ENCODE results near the gene ANKRD33B.
"Not testable (repeated sequence)": the region's sequence is repeated elsewhere in the genome, so short reads cannot be mapped to it uniquely, and the experiment has no call there.

ANKRD33B gene

GRCh38 chr5:10559871-10560270 lies 4.0 kb upstream of the ANKRD33B start:
- Histone ChIP-seq H3K27me3 (ENCODE audit: control insufficient read depth in 1 of 2, insufficient read depth in 2 of 2, low read length in 2 of 2) (peaks cover 11 to 21% of the 10 kb centered on the region in 2 donors), H3K36me3 (ENCODE audit: control insufficient read depth in 2 of 2, insufficient read depth in 2 of 2, low read length in 2 of 2) (no peaks in the 10 kb centered on the region), H3K9me3 (ENCODE audit: control insufficient read depth in 2 of 2, low read length in 2 of 2) (no peaks in the 10 kb centered on the region), H3K27ac (ENCODE audit: low read length) (no peak overlapping the region), H3K9ac (ENCODE audit: low read length in 2 of 2) (no peak overlapping the region), H3K4me3 (ENCODE audit: low read length in 2 of 2) (no peak overlapping the region), H3K4me1 (ENCODE audit: control insufficient read depth, insufficient read depth, low read length) (peaks cover 15% of the 10 kb centered on the region)

- peaks cover 12 to 26% of the 10 kb centered on the region in 2 donors for H3K27me3 ChIP-seq (ENCODE audit: control insufficient read depth in 1 of 2, insufficient read depth in 2 of 2, low read length in 2 of 2)
- no peaks in the 10 kb centered on the region for H3K9me3 ChIP-seq (ENCODE audit: control insufficient read depth in 2 of 2, low read length in 2 of 2)
- H3K4me3 ChIP-seq (ENCODE audit: low read length in 2 of 2): no peak overlapping the region
- peak overlapping the region in 1 of 2 donors; percentile 22 for H3K9ac ChIP-seq (ENCODE audit: low read length in 2 of 2)
- H3K36me3 ChIP-seq (ENCODE audit: control insufficient read depth in 2 of 2, insufficient read depth in 2 of 2, low read length in 2 of 2): no peaks in the 10 kb centered on the region
- H3K4me1 ChIP-seq (ENCODE audit: control insufficient read depth, insufficient read depth, low read length): peaks cover 31% of the 10 kb centered on the region
- H3K27ac ChIP-seq (ENCODE audit: low read length): no peak overlapping the region
Measured at GRCh38 chr5:10562201-10563109, 1.4 kb upstream of the ANKRD33B start.

- Histone ChIP-seq H3K9ac (ENCODE audit: low read length in 2 of 2) (peak overlapping the region in 1 of 2 donors; percentile 28), H3K4me1 (ENCODE audit: control insufficient read depth, insufficient read depth, low read length) (peaks cover 31% of the 10 kb centered on the region)
Measured at GRCh38 chr5:10563110-10563944, 543 bp upstream of the ANKRD33B start.

GRCh38 chr5:10564838-10565784 lies 1.2 kb downstream of the ANKRD33B start:
- Histone ChIP-seq H3K4me1 (ENCODE audit: control insufficient read depth, insufficient read depth, low read length) (peaks cover 31% of the 10 kb centered on the region), H3K4me3 (ENCODE audit: low read length in 2 of 2) (peak overlapping the region; percentile 63 to 71), H3K36me3 (ENCODE audit: control insufficient read depth in 2 of 2, insufficient read depth in 2 of 2, low read length in 2 of 2) (no peaks in the 10 kb centered on the region), H3K27me3 (ENCODE audit: control insufficient read depth in 1 of 2, insufficient read depth in 2 of 2, low read length in 2 of 2) (peaks cover 12 to 24% of the 10 kb centered on the region in 2 donors), H3K9ac (ENCODE audit: low read length in 2 of 2) (peak overlapping the region in 1 of 2 donors; percentile 38), H3K9me3 (ENCODE audit: control insufficient read depth in 2 of 2, low read length in 2 of 2) (no peaks in the 10 kb centered on the region), H3K27ac (ENCODE audit: low read length) (no peak overlapping the region)

More at GRCh38 chr5:10563110-10563944, 543 bp upstream of the ANKRD33B start:
- Histone ChIP-seq H3K4me3 (ENCODE audit: low read length in 2 of 2) (peak overlapping the region; percentile 60 to 71), H3K36me3 (ENCODE audit: control insufficient read depth in 2 of 2, insufficient read depth in 2 of 2, low read length in 2 of 2) (no peaks in the 10 kb centered on the region), H3K27me3 (ENCODE audit: control insufficient read depth in 1 of 2, insufficient read depth in 2 of 2, low read length in 2 of 2) (peaks cover 12 to 26% of the 10 kb centered on the region in 2 donors), H3K9me3 (ENCODE audit: control insufficient read depth in 2 of 2, low read length in 2 of 2) (no peaks in the 10 kb centered on the region), H3K27ac (ENCODE audit: low read length) (no peak overlapping the region)

GRCh38 chr5:10565785-10566542 lies 2.1 kb downstream of the ANKRD33B start:
- H3K4me1 ChIP-seq (ENCODE audit: control insufficient read depth, insufficient read depth, low read length): peaks cover 31% of the 10 kb centered on the region
- no peak overlapping the region for H3K9ac ChIP-seq (ENCODE audit: low read length in 2 of 2)
- no peaks in the 10 kb centered on the region for H3K9me3 ChIP-seq (ENCODE audit: control insufficient read depth in 2 of 2, low read length in 2 of 2)
- H3K4me3 ChIP-seq (ENCODE audit: low read length in 2 of 2): peak overlapping the region in 1 of 2 donors; percentile 71
- H3K27ac ChIP-seq (ENCODE audit: low read length): no peak overlapping the region
- peaks cover 12 to 24% of the 10 kb centered on the region in 2 donors for H3K27me3 ChIP-seq (ENCODE audit: control insufficient read depth in 1 of 2, insufficient read depth in 2 of 2, low read length in 2 of 2)
- no peaks in the 10 kb centered on the region for H3K36me3 ChIP-seq (ENCODE audit: control insufficient read depth in 2 of 2, insufficient read depth in 2 of 2, low read length in 2 of 2)

GRCh38 chr5:10566543-10567068 lies 2.7 kb downstream of the ANKRD33B start:
- no peak overlapping the region for H3K9ac ChIP-seq (ENCODE audit: low read length in 2 of 2)
- peaks cover 12 to 24% of the 10 kb centered on the region in 2 donors for H3K27me3 ChIP-seq (ENCODE audit: control insufficient read depth in 1 of 2, insufficient read depth in 2 of 2, low read length in 2 of 2)
- H3K4me1 ChIP-seq (ENCODE audit: control insufficient read depth, insufficient read depth, low read length): peaks cover 31% of the 10 kb centered on the region
- H3K36me3 ChIP-seq (ENCODE audit: control insufficient read depth in 2 of 2, insufficient read depth in 2 of 2, low read length in 2 of 2): no peaks in the 10 kb centered on the region
- no peak overlapping the region for H3K27ac ChIP-seq (ENCODE audit: low read length)
- H3K4me3 ChIP-seq (ENCODE audit: low read length in 2 of 2): peak overlapping the region in 1 of 2 donors; percentile 8
- no peaks in the 10 kb centered on the region for H3K9me3 ChIP-seq (ENCODE audit: control insufficient read depth in 2 of 2, low read length in 2 of 2)

GRCh38 chr5:10567121-10567591 lies 3.3 kb downstream of the ANKRD33B start:
- peak overlapping the region in 1 of 2 donors; percentile 8 for H3K4me3 ChIP-seq (ENCODE audit: low read length in 2 of 2)
- no peaks in the 10 kb centered on the region for H3K9me3 ChIP-seq (ENCODE audit: control insufficient read depth in 2 of 2, low read length in 2 of 2)
- H3K27ac ChIP-seq (ENCODE audit: low read length): no peak overlapping the region
- H3K27me3 ChIP-seq (ENCODE audit: control insufficient read depth in 1 of 2, insufficient read depth in 2 of 2, low read length in 2 of 2): peaks cover 12 to 24% of the 10 kb centered on the region in 2 donors
- H3K9ac ChIP-seq (ENCODE audit: low read length in 2 of 2): no peak overlapping the region
- no peaks in the 10 kb centered on the region for H3K36me3 ChIP-seq (ENCODE audit: control insufficient read depth in 2 of 2, insufficient read depth in 2 of 2, low read length in 2 of 2)
- peaks cover 31% of the 10 kb centered on the region for H3K4me1 ChIP-seq (ENCODE audit: control insufficient read depth, insufficient read depth, low read length)

GRCh38 chr5:10567781-10568321 lies 4.0 kb downstream of the ANKRD33B start:
- Histone ChIP-seq H3K4me1 (ENCODE audit: control insufficient read depth, insufficient read depth, low read length) (peaks cover 30% of the 10 kb centered on the region), H3K4me3 (ENCODE audit: low read length in 2 of 2) (no peak overlapping the region), H3K9ac (ENCODE audit: low read length in 2 of 2) (no peak overlapping the region), H3K27ac (ENCODE audit: low read length) (no peak overlapping the region), H3K36me3 (ENCODE audit: control insufficient read depth in 2 of 2, insufficient read depth in 2 of 2, low read length in 2 of 2) (no peaks in the 10 kb centered on the region), H3K27me3 (ENCODE audit: control insufficient read depth in 1 of 2, insufficient read depth in 2 of 2, low read length in 2 of 2) (peaks cover 9 to 20% of the 10 kb centered on the region in 2 donors), H3K9me3 (ENCODE audit: control insufficient read depth in 2 of 2, low read length in 2 of 2) (no peaks in the 10 kb centered on the region)

- H3K27me3 ChIP-seq (ENCODE audit: control insufficient read depth in 1 of 2, insufficient read depth in 2 of 2, low read length in 2 of 2); H3K27ac ChIP-seq (ENCODE audit: low read length); H3K9me3 ChIP-seq (ENCODE audit: control insufficient read depth in 2 of 2, low read length in 2 of 2); H3K9ac ChIP-seq (ENCODE audit: low read length in 2 of 2); H3K4me3 ChIP-seq (ENCODE audit: low read length in 2 of 2); H3K4me1 ChIP-seq (ENCODE audit: control insufficient read depth, insufficient read depth, low read length); H3K36me3 ChIP-seq (ENCODE audit: control insufficient read depth in 2 of 2, insufficient read depth in 2 of 2, low read length in 2 of 2): not testable (repeated sequence)
Measured at GRCh38 chr5:10570540-10570939, 6.7 kb downstream of the ANKRD33B start.
